Measurements from ENCODE around the gene LIPG. TPM values are rescaled to one million over a fixed set of nuclear protein-coding genes. Genes with fewer than 3 reads are reported as not detected.

Gene LIPG
- total RNA-seq, 1 experiment from 2014 or later = 8.4 TPM

- Histone ChIP-seq H3K36me3 (ENCODE audit: insufficient read depth, low read length, poor library complexity, severe bottlenecking) (no peaks in the 10 kb centered on the region), H3K9me3 (ENCODE audit: low read depth, low read length, poor library complexity, severe bottlenecking) (no peaks in the 10 kb centered on the region), H3K27me3 (replicated peaks; ENCODE audit: insufficient read depth, low read depth, low read length, poor library complexity) (peaks cover 5% of the 10 kb centered on the region), H3K27ac (ENCODE audit: low read depth, low read length, poor library complexity, severe bottlenecking) (no peak overlapping the region), H3K4me3 (ENCODE audit: low read depth, low read length, poor library complexity, severe bottlenecking) (no peak overlapping the region), H3K4me1 (ENCODE audit: insufficient read depth, low read length, poor library complexity, severe bottlenecking) (peaks cover 13% of the 10 kb centered on the region)
- TF ChIP-seq EZH2 (IDR thresholded peaks at IDR 0.05; ENCODE audit: borderline replicate concordance, low read depth, low read length, poor library complexity, severe bottlenecking) = no peak
- TF ChIP-seq CTCF (conservative IDR thresholded peaks at IDR 0.05; ENCODE audit: low read depth, low read length) = no peak
- DNase-seq (ENCODE audit: low spot score) = no peak
- ChIA-PET POLR2A (ENCODE audit: low non-redundant PET) (no interaction called here), CTCF (no interaction called here)
- no TSS peak for BruUV-seq (replicated peaks)
- intact Hi-C loops (cut with micrococcal nuclease; ENCODE audit: unreplicated experiment) = no loop called here
Measured at GRCh38 chr18:49617865-49618264, 56.0 kb downstream of the LIPG start.

- CTCF ChIA-PET = no interaction called here
- Histone ChIP-seq H3K4me1 (ENCODE audit: insufficient read depth, low read length, poor library complexity, severe bottlenecking) (peaks cover 2% of the 10 kb centered on the region), H3K27me3 (replicated peaks; ENCODE audit: insufficient read depth, low read depth, low read length, poor library complexity) (peaks cover 5% of the 10 kb centered on the region), H3K27ac (ENCODE audit: low read depth, low read length, poor library complexity, severe bottlenecking) (no peak overlapping the region), H3K4me3 (ENCODE audit: low read depth, low read length, poor library complexity, severe bottlenecking) (no peak overlapping the region), H3K9me3 (ENCODE audit: low read depth, low read length, poor library complexity, severe bottlenecking) (no peaks in the 10 kb centered on the region), H3K36me3 (ENCODE audit: insufficient read depth, low read length, poor library complexity, severe bottlenecking) (no peaks in the 10 kb centered on the region)
- no peak for DNase-seq (ENCODE audit: low spot score)
- POLR2A ChIA-PET (ENCODE audit: low non-redundant PET) = no interaction called here
- intact Hi-C loops (cut with micrococcal nuclease; ENCODE audit: unreplicated experiment) = no loop called here
- TF ChIP-seq EZH2 (IDR thresholded peaks at IDR 0.05; ENCODE audit: borderline replicate concordance, low read depth, low read length, poor library complexity, severe bottlenecking) = no peak
- TF ChIP-seq CTCF (conservative IDR thresholded peaks at IDR 0.05; ENCODE audit: low read depth, low read length) = no peak
- no TSS peak for BruUV-seq (replicated peaks)
Measured at GRCh38 chr18:49618742-49619681, 57.2 kb downstream of the LIPG start.

GRCh38 chr18:49619801-49620200, 57.9 kb downstream of the LIPG start:
- no peak for TF ChIP-seq EZH2 (IDR thresholded peaks at IDR 0.05; ENCODE audit: borderline replicate concordance, low read depth, low read length, poor library complexity, severe bottlenecking)
- TF ChIP-seq CTCF (conservative IDR thresholded peaks at IDR 0.05; ENCODE audit: low read depth, low read length) = no peak
- Histone ChIP-seq H3K4me3 (ENCODE audit: low read depth, low read length, poor library complexity, severe bottlenecking) (no peak overlapping the region), H3K9me3 (ENCODE audit: low read depth, low read length, poor library complexity, severe bottlenecking) (no peaks in the 10 kb centered on the region), H3K27ac (ENCODE audit: low read depth, low read length, poor library complexity, severe bottlenecking) (no peak overlapping the region), H3K27me3 (replicated peaks; ENCODE audit: insufficient read depth, low read depth, low read length, poor library complexity) (peaks cover 5% of the 10 kb centered on the region), H3K4me1 (ENCODE audit: insufficient read depth, low read length, poor library complexity, severe bottlenecking) (no peaks in the 10 kb centered on the region), H3K36me3 (ENCODE audit: insufficient read depth, low read length, poor library complexity, severe bottlenecking) (no peaks in the 10 kb centered on the region)
- ChIA-PET CTCF (no interaction called here), POLR2A (ENCODE audit: low non-redundant PET) (no interaction called here)
- no peak for DNase-seq (ENCODE audit: low spot score)
- intact Hi-C loops (cut with micrococcal nuclease; ENCODE audit: unreplicated experiment) = no loop called here
- BruUV-seq (replicated peaks) = no TSS peak
